ENCODE measurements around the gene RAB11A. TPM values are rescaled to one million over a fixed set of nuclear protein-coding genes. Genes with fewer than 3 reads are reported as not detected.
"Not testable (repeated sequence)": the region's sequence is repeated elsewhere in the genome, so short reads cannot be mapped to it uniquely, and the experiment has no call there.

RAB11A gene
- total RNA-seq, 1 experiment from 2014 or later, result 209 TPM

GRCh38 chr15:65845826-65846519, 23.3 kb upstream of the RAB11A start:
- no peak for DNase-seq (ENCODE audit: low read depth)

- no peak for DNase-seq (ENCODE audit: low read depth)
Measured at GRCh38 chr15:65847989-65848388, 21.3 kb upstream of the RAB11A start.

- DNase-seq (ENCODE audit: low read depth), result no peak
Measured at GRCh38 chr15:65851981-65852380, 17.3 kb upstream of the RAB11A start.

- DNase-seq (ENCODE audit: low read depth), result peak; percentile 56
Measured at GRCh38 chr15:65856821-65857455, 12.4 kb upstream of the RAB11A start.

GRCh38 chr15:65857718-65858402, 11.4 kb upstream of the RAB11A start:
- DNase-seq (ENCODE audit: low read depth), result no peak

GRCh38 chr15:65862682-65863081, 6.6 kb upstream of the RAB11A start:
- DNase-seq (ENCODE audit: low read depth), result peak; percentile 95

- no peak for DNase-seq (ENCODE audit: low read depth)
Measured at GRCh38 chr15:65863106-65863505, 6.2 kb upstream of the RAB11A start.

GRCh38 chr15:65867244-65867643, 2.0 kb upstream of the RAB11A start:
- DNase-seq (ENCODE audit: low read depth), result no peak

- DNase-seq (ENCODE audit: low read depth), result not testable (repeated sequence)
Measured at GRCh38 chr15:65867933-65868332, 1.4 kb upstream of the RAB11A start.

GRCh38 chr15:65868546-65869125, 655 bp upstream of the RAB11A start:
- no peak for DNase-seq (ENCODE audit: low read depth)

- DNase-seq (ENCODE audit: low read depth), result peak; percentile 38
Measured at GRCh38 chr15:65869954-65870871, 922 bp downstream of the RAB11A start.

- DNase-seq (ENCODE audit: low read depth), result peak; percentile 49
Measured at GRCh38 chr15:65870889-65871533, 1.7 kb downstream of the RAB11A start.

GRCh38 chr15:65871886-65872285, 2.6 kb downstream of the RAB11A start:
- not testable (repeated sequence) for DNase-seq (ENCODE audit: low read depth)

GRCh38 chr15:65872596-65872995, 3.3 kb downstream of the RAB11A start:
- not testable (repeated sequence) for DNase-seq (ENCODE audit: low read depth)

GRCh38 chr15:65873256-65873655, 4.0 kb downstream of the RAB11A start:
- DNase-seq (ENCODE audit: low read depth), result no peak

GRCh38 chr15:65875458-65875857, 6.2 kb downstream of the RAB11A start:
- no peak for DNase-seq (ENCODE audit: low read depth)

GRCh38 chr15:65877749-65878148, 8.5 kb downstream of the RAB11A start:
- no peak for DNase-seq (ENCODE audit: low read depth)

GRCh38 chr15:65881766-65882434, 12.6 kb downstream of the RAB11A start:
- DNase-seq (ENCODE audit: low read depth), result no peak

- no peak for DNase-seq (ENCODE audit: low read depth)
Measured at GRCh38 chr15:65883571-65883970, 14.3 kb downstream of the RAB11A start.

- DNase-seq (ENCODE audit: low read depth), result no peak
Measured at GRCh38 chr15:65884511-65884910, 15.2 kb downstream of the RAB11A start.
